GM12874 (cell line): ENCODE measurements around the gene BCAR3.

Source experiments
- CTCF ChIP-seq: IDR thresholded peaks from 2 replicates; pipeline ENCODE4 v1.5.1; 2011; ENCODE audit warnings: low read depth, mild to moderate bottlenecking, control low read depth, low read length, moderate library complexity; ENCODE audit not compliant: insufficient read depth

Gene BCAR3

GRCh38 chr1:93614541-93614940, 67.1 kb downstream of the BCAR3 start:
- no peak for TF ChIP-seq CTCF

GRCh38 chr1:93613898-93614297, 67.7 kb downstream of the BCAR3 start:
- no peak for TF ChIP-seq CTCF

- TF ChIP-seq CTCF: no peak
These were observed 69.1 kb downstream of the BCAR3 start for GRCh38 chr1:93612510-93612909.

GRCh38 chr1:93611668-93612067, 70.0 kb downstream of the BCAR3 start:
- TF ChIP-seq CTCF: no peak

GRCh38 chr1:93609536-93609935, 72.1 kb downstream of the BCAR3 start:
- no peak for TF ChIP-seq CTCF

GRCh38 chr1:93608187-93609109, 73.2 kb downstream of the BCAR3 start:
- TF ChIP-seq CTCF: no peak

GRCh38 chr1:93607814-93608186, 73.8 kb downstream of the BCAR3 start:
- TF ChIP-seq CTCF: no peak
